ENCODE results near the gene CANX. TPM values are rescaled to one million over a fixed set of nuclear protein-coding genes. Genes with fewer than 3 reads are reported as not detected.
"Not testable (repeated sequence)": the region's sequence is repeated elsewhere in the genome, so short reads cannot be mapped to it uniquely, and the experiment has no call there.

CANX gene
- total RNA-seq, 1 donor from 2014 or later, result 695 TPM

DNA sequence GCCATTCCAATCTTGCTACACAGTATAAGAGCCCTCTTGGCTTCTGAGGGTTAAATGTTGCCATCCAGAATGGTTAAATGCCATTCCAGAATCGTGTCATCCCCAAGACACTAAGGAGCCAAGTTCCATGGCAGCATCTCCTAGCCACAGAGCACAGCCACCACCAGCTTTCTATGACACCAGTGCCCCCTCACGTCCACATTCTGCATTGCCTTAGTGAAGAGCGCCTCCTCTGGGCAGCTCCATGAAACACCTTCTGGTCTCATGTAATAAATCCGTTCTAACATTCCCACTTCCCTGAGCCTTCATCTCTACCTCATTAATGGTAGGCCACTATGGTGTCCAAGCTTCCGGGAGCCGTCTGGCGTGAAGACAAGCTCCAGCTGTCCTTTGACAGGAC, 30.4 kb upstream of the CANX start:
- DNase-seq (ENCODE audit: low spot score), result no peak
- no peaks in the 10 kb centered on the region for H3K9me3 Mint-ChIP-seq (ENCODE audit: low read depth)
- H3K4me3 Mint-ChIP-seq (ENCODE audit: unreplicated experiment), result no peak overlapping the region
- H3K36me3 Mint-ChIP-seq (ENCODE audit: low read depth), result peaks cover 15% of the 10 kb centered on the region
- H3K4me1 Mint-ChIP-seq (ENCODE audit: low read depth), result no peaks in the 10 kb centered on the region
- no peak overlapping the region for H3K27ac Mint-ChIP-seq (ENCODE audit: unreplicated experiment)
- TF ChIP-seq, protein P1, sequence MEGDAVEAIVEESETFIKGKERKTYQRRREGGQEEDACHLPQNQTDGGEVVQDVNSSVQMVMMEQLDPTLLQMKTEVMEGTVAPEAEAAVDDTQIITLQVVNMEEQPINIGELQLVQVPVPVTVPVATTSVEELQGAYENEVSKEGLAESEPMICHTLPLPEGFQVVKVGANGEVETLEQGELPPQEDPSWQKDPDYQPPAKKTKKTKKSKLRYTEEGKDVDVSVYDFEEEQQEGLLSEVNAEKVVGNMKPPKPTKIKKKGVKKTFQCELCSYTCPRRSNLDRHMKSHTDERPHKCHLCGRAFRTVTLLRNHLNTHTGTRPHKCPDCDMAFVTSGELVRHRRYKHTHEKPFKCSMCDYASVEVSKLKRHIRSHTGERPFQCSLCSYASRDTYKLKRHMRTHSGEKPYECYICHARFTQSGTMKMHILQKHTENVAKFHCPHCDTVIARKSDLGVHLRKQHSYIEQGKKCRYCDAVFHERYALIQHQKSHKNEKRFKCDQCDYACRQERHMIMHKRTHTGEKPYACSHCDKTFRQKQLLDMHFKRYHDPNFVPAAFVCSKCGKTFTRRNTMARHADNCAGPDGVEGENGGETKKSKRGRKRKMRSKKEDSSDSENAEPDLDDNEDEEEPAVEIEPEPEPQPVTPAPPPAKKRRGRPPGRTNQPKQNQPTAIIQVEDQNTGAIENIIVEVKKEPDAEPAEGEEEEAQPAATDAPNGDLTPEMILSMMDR (IDR thresholded peaks at IDR 0.05), result peak; percentile 76
- no peaks in the 10 kb centered on the region for H3K27me3 Mint-ChIP-seq (ENCODE audit: low read depth)

DNA sequence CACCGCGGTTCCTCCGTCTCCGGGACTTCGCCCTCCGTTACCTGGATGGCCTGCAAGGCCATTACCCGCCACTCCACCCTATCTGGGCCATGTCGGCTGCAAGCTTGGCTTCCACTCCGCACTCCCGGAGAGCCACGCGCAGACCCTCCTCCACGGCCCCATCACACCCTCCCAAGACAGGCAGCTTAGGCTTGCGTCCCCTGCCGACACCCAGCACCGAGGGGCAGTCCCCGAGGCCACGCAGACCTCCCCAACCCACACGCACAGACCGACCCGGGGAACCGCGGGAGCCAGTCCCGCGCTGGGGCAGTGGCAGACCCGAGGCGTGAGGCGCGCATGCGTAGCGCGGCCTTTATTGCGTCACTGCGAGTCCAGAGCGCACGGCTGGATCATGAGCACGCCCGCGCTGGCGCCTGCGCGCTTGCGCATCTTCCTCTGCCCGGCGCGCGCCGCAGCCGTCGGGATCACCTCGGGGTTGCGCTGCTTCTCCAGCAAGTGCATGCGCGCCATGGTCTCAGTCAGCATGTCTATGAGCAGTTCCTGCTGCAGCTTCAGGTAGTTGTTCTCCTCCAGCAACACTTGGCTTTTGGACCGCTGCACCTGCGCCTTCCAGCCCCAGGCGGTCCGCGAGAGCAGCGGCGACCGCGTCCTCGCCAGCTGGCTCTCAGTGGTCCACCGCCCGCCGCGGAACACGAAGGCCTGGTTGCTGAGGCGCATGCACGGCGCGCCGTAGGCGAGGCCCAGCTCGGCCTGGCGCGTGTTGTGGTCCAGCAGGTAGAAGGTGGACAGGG, 20.3 kb upstream of the CANX start:
- peak overlapping the region; percentile 99 for H3K4me3 Mint-ChIP-seq (ENCODE audit: unreplicated experiment)
- no peaks in the 10 kb centered on the region for H3K27me3 Mint-ChIP-seq (ENCODE audit: low read depth)
- H3K27ac Mint-ChIP-seq (ENCODE audit: unreplicated experiment), result peak overlapping the region; percentile 97
- H3K4me1 Mint-ChIP-seq (ENCODE audit: low read depth), result peaks cover 20% of the 10 kb centered on the region
- H3K9me3 Mint-ChIP-seq (ENCODE audit: low read depth), result no peaks in the 10 kb centered on the region
- TF ChIP-seq, protein P1 (IDR thresholded peaks at IDR 0.05), result no peak
- peak; percentile 97 for DNase-seq (ENCODE audit: low spot score)
- peaks cover 4% of the 10 kb centered on the region for H3K36me3 Mint-ChIP-seq (ENCODE audit: low read depth)

DNA sequence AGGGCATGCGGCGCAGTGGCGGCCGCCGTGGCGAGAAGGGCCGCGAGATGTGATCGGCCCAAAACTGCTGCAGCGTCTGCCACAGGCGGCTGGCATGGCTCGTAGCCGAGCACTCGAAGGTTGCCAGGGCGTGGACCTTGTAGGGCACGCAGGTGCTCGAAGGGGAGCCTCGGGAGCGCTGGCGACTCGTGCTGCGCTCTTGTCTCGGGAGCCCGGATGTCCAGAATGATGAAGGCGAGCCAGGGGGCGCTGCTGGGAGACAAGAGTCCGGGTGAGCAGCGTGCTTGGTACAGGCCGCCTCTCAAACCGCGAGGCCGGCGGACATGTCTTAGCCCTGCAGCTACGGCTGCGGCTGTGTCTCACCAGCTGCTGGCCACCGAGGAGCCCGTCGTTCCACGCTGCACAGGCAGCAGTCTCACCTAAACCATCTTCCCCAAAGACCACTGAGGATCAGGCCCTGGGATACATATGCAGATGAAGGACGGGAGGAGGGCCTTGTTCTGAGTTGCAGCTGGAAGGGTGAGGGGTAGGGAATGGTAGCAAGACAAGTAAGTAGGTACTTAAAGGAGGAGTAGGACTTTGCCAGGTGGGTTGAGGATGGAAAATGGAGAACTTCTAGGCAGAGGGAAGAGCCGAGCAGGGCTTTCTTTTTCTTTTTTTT, 19.6 kb upstream of the CANX start:
- no peak for DNase-seq (ENCODE audit: low spot score)
- Mint-ChIP-seq H3K36me3 (ENCODE audit: low read depth) (peaks cover 4% of the 10 kb centered on the region), H3K4me1 (ENCODE audit: low read depth) (peaks cover 20% of the 10 kb centered on the region), H3K9me3 (ENCODE audit: low read depth) (no peaks in the 10 kb centered on the region), H3K27ac (ENCODE audit: unreplicated experiment) (no peak overlapping the region), H3K27me3 (ENCODE audit: low read depth) (no peaks in the 10 kb centered on the region), H3K4me3 (ENCODE audit: unreplicated experiment) (peak overlapping the region; percentile 99)
- TF ChIP-seq, protein P1 (IDR thresholded peaks at IDR 0.05), result peak; percentile 75

DNA sequence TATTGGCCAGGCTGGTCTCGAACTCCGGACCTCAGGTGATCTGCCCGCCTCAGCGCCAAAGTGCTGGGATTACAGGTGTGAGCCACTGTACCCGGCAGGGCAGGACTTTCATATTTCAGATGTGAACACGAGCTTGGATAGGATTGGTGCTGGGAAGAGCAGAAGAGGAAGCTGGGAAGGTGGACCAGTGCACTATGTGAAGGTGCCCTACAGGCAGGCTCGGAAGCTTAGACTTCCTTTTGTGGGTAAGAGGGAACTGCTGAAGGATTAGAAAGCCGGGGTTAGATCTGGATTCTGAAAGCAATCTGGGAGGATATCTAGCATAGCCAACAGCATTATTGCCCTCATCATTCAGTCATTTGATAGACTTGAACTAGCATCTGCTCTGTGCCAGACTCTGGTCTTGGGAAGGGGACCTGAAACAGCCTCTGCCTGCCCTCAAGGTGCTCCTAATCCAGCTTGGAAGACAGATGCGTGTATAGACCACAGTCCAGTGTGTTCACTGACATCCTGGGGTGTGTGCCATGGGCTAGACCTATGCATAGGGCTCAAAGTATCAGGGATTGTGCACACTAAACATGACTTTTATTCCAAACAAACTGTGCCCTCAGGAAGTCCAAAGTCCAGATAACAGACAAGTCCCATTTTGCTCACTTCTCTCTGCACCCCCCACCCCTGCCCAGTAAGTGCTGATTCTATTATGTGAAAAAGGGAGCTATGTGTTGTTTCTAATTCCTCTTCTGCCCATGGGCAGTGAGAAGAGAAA, 18.6 kb upstream of the CANX start:
- peak overlapping the region; percentile 44 for H3K4me3 Mint-ChIP-seq (ENCODE audit: unreplicated experiment)
- no peaks in the 10 kb centered on the region for H3K27me3 Mint-ChIP-seq (ENCODE audit: low read depth)
- TF ChIP-seq, protein P1 (IDR thresholded peaks at IDR 0.05), result no peak
- H3K36me3 Mint-ChIP-seq (ENCODE audit: low read depth), result peaks cover 2% of the 10 kb centered on the region
- no peak for DNase-seq (ENCODE audit: low spot score)
- H3K27ac Mint-ChIP-seq (ENCODE audit: unreplicated experiment), result no peak overlapping the region
- H3K9me3 Mint-ChIP-seq (ENCODE audit: low read depth), result no peaks in the 10 kb centered on the region
- H3K4me1 Mint-ChIP-seq (ENCODE audit: low read depth), result peaks cover 20% of the 10 kb centered on the region

DNA sequence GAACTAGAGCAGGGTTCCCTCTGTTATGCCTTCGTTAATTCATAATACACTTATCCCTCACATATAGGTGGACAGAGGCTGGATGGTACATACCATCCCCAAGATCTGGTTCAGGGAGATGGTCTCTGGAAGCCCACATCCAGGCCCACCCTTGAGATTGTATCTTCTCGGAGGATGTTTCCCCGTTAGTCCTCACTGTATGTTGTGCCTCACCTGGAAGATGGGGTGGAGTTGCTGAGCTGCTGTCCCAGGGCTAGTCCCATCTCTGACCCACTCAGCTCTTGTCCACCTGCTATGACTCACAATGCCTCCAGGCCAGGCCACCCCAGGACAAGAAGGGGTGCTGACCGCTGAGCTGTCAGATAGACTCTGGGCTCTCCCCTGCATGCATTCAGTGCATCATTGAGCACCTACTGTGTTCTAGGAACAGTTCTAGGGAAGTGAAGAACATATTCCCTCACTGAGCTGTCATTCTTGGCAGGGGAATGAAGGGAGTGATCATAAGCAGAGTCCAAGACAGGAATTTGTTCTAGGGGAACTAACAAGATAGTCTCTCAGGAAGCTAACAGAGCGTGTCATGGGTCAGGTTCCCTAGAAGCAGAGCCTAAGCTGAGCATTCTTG, 17.9 kb upstream of the CANX start, which contains the start of gene CBY3:
Gene CBY3 (minus strand): TSS at position 255 of the 622 bp plus-strand sequence. CDS start 116 bp downstream, at position 139.
- Mint-ChIP-seq H3K9me3 (ENCODE audit: low read depth) (no peaks in the 10 kb centered on the region), H3K27me3 (ENCODE audit: low read depth) (no peaks in the 10 kb centered on the region), H3K36me3 (ENCODE audit: low read depth) (peaks cover 1% of the 10 kb centered on the region), H3K4me3 (ENCODE audit: unreplicated experiment) (peak within 1 kb of the TSS; percentile 44), H3K27ac (ENCODE audit: unreplicated experiment) (no peak within 1 kb of the TSS), H3K4me1 (ENCODE audit: low read depth) (peaks cover 20% of the 10 kb centered on the region)
- TF ChIP-seq, protein P1 (IDR thresholded peaks at IDR 0.05), result no peak
- DNase-seq (ENCODE audit: low spot score), result no peak

DNA sequence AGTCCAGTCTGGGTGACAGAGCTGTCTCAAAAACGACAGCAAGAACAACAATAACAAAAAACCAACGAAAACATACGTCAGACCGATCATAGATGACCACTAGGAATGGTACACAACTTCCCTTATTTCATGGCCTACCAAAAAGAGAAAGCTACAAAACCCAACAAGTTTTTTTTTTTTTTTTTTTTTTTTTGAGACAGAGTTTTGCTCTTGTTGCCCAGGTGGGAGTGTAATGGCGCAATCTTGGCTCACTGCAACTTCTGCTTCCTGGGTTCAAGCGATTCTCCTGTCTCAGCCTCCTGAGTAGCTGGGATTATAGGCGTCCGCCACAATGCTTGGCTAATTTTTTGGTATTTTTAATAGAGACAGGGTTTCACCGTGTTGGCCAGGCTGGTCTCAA, 9.6 kb upstream of the CANX start:
- not testable (repeated sequence) for H3K36me3 Mint-ChIP-seq (ENCODE audit: low read depth); DNase-seq (ENCODE audit: low spot score); H3K27ac Mint-ChIP-seq (ENCODE audit: unreplicated experiment); H3K4me1 Mint-ChIP-seq (ENCODE audit: low read depth); H3K9me3 Mint-ChIP-seq (ENCODE audit: low read depth); H3K4me3 Mint-ChIP-seq (ENCODE audit: unreplicated experiment); H3K27me3 Mint-ChIP-seq (ENCODE audit: low read depth)
